CD4-positive, alpha-beta T cell treated with Interleukin-6 for 4 hours (primary cell): Measurements from ENCODE around the gene EREG.
"Not testable (repeated sequence)": the region's sequence is repeated elsewhere in the genome, so short reads cannot be mapped to it uniquely, and the experiment has no call there.

ENCODE experiments used
- DNase-seq: peaks from one replicate; pipeline ENCODE4 v3.0.0-alpha.2; 2020; ENCODE audit warnings: mixed read lengths

EREG gene

DNA sequence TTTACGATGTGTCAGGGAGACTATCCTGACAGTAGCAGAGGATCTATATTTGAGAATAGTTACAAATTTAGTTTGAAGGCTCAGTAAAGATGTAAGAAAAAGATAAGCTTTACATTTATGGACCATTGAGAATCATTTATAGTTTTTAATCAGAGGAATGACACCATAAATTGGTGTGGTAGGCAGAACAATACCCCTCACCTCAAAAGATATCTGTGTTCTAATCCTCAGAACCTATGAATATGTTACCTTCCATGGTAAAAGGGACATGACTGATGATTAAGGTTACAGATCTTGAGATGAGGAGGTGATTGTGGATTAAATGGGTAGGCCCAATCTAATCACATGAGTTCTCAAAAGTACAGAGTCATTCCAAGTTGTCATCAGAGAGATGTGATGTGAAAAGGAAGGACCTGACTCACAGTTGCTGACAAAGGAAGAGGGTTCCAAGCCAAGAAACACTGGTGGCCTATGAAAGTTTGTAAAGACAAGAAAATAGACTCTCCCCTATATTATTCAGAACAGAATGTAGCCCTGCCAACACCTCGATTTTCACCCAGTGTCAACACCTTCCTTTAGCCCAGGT lies 27.0 kb downstream of the EREG start:
- no peak for DNase-seq

GRCh38 chr4:74394476-74395136 lies 29.7 kb downstream of the EREG start:
- DNase-seq, result no peak

GRCh38 chr4:74395633-74396032 lies 30.7 kb downstream of the EREG start:
- DNase-seq, result no peak

GRCh38 chr4:74397748-74398426 lies 32.9 kb downstream of the EREG start:
- no peak for DNase-seq

- DNase-seq, result not testable (repeated sequence)
These were observed 34.1 kb downstream of the EREG start for GRCh38 chr4:74398894-74399589.

- DNase-seq, result no peak
These were observed 35.5 kb downstream of the EREG start for GRCh38 chr4:74400395-74400794.

DNA sequence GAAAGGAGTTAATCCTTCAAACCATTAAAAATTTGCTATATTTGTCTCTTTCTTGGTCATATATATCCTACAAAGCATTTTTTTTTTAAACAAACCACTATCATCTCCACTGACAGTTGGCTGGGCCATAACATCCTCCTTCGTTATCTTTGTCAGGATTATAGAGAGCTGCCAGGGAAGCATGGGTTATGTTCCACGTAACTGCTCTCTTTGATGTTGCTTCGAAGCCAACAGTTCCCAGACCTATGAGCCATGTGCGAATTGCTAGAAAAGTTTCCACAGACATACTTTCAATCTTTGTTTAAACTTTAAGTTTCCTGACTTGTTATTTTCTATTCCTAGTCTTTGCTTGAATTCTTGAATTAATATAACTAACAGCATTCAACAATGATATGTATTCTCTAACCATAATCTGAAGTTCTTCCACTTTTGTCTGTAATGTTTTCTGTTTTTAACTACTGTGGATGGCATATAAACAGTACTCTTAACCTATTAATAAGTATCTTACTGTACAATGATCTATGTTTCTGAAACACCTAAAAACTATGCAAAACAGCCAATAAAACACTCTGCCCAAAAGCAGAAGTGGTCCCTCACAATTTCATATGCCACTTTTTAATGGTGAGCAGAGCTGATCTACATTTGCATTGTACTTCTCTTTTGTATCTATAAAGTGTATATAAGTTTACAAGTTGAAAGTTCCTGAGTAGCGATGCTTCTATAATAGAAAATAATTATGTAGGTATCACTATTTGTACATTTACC lies 37.9 kb downstream of the EREG start:
- DNase-seq, result no peak

GRCh38 chr4:74407891-74408290 lies 42.9 kb downstream of the EREG start:
- DNase-seq, result no peak

- DNase-seq, result no peak
These were observed 43.7 kb downstream of the EREG start for GRCh38 chr4:74408639-74409038.

DNA sequence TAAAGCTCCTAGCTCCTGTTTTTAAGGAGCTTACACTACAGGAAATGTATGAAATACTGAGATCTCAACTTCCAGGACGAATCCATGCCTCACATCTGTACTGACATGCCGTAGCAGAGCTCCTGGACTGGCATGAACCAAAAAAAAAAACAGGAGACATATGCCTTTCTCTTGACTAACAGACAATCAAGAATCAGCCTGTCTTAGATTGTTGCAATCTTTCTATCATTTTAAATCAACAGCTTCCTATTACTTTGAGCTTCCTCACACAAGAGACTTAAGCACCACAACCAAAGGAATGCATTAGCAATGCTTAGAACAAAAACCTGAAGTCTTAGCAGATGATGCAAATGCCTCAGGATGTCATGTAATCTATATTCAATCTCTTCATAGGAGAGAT lies 45.3 kb downstream of the EREG start:
- DNase-seq, result no peak

DNA sequence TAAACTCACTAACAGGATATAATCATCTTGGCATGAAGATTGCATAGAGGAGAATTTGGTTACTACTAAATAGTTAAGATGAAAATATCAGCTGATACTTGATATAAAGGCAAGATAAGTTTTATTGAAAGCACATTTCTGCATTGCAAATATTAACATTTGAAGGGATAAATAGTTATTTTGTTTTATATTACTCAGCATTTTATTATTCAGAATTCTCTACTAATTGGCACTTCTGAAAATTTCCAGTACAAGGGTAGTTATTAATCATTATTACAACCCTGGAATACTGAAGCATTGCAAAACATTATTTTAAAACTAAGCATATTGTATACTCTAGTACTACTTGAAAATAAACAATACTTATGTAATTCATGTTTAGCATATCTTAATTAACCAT lies 47.3 kb downstream of the EREG start:
- DNase-seq, result no peak

DNA sequence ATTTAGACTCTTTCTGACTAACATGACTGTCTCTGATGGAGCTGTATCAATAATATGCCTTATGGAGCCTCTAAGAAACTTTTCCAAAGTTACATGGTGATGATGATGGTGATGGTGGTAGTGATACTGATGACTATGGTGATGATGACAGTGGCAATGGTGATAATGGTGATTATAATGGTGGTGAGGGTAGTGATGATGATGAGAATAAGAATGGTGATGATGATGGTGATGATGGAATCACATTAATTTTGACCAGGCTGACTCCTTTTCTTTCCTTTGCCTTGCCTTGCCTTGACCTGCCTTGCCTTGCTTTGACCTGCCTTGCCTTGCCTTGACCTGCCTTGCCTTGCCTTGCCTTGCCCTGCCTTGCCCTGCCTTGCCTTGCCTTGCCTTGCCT lies 48.3 kb downstream of the EREG start:
- DNase-seq, result no peak

GRCh38 chr4:74414149-74414809 lies 49.3 kb downstream of the EREG start:
- DNase-seq, result no peak

- no peak for DNase-seq
These were observed 50.8 kb downstream of the EREG start for GRCh38 chr4:74415602-74416300.

- DNase-seq, result no peak
These were observed 53.2 kb downstream of the EREG start for GRCh38 chr4:74418063-74418670.

DNA sequence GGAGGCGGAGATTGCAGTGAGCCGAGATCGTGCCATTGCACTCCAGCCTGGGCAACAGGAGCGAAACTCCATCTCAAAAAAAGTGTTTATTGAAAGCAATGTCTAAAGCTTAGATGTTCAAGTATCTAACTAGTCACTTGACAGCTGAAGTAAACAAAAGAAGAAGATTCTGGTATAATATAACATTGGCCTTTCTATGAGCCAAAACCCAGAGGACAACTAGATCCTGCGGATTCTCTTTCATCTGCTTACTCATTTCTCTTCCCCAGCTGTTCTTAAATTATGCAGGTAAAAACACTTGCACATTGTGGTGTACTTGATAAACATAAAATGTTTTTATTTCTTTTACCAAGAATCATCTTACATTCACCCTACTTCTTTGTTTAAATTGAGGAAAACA lies 55.9 kb downstream of the EREG start:
- DNase-seq, result no peak

DNA sequence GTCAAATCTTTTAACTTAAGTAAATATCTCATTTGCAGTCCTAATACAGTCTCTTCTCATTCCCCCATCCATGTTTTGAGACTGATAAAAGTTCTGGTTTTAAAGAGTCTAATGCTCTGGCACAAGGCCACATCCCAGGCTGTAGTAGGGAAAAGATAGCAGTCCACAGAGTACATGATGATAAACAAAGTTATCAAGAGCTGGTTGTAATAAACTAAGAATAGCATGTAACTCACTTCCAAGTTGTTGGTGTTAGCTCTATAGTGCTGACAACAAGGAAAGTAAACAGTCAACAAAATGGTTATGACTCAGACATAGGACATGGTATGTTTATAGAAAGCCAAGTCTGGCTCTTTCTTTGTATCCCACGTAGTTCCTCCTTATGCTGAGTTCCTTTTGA lies 58.2 kb downstream of the EREG start:
- DNase-seq, result no peak

DNA sequence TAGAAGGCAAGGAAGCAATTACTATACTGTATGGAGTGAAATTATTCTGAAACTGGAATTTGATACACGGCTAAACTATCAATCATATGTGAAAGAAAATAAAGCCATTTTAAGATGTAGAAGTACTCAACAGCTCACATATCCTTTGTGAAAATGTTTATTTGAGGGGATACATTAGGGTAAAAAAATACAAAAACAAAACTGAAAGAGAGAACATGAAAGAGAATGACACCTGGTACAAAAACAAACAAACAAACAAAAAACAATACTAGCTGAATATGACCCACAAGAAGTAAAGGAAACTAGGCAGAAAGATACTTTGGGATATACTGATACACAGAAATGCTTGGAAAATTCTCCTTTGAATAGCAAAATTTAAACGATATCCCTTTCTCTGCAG lies 59.2 kb downstream of the EREG start:
- no peak for DNase-seq

DNA sequence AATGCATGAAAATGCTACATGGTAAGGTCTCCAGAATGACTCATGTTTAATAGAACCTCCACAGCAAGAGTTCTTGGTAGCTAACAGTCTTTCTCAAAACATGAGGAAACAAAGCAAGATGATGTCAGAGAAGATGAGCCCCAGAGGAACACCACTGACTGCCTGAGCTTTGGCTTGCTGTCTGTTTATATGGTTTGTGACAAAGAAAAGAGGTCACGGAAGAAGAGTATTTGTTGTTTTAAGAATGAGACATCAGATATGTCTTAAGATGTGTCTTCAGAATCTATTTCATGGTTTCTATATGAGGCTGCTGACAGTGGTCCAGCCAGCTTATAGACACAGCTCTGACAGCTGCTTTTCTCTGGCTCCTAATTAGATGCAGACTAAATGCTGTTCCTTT lies 61.2 kb downstream of the EREG start:
- no peak for DNase-seq

DNA sequence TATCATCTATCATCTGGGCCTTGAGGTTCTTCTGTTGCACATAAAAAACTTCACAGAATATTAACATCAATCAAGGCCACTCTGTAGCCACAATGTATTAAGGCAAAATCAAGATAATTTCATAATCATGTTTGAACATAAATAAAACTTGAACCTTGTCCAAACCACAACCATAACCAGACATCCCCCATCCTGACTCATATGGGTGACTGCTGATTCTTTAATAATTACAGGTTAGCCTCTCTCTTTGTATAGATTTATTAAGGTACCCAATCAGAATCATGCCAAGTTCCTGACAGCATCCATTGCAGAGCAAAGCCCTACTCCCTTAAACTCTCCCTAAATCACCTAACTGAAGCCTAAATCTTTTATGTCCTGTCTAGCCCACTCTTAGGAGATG lies 63.3 kb downstream of the EREG start:
- no peak for DNase-seq

DNA sequence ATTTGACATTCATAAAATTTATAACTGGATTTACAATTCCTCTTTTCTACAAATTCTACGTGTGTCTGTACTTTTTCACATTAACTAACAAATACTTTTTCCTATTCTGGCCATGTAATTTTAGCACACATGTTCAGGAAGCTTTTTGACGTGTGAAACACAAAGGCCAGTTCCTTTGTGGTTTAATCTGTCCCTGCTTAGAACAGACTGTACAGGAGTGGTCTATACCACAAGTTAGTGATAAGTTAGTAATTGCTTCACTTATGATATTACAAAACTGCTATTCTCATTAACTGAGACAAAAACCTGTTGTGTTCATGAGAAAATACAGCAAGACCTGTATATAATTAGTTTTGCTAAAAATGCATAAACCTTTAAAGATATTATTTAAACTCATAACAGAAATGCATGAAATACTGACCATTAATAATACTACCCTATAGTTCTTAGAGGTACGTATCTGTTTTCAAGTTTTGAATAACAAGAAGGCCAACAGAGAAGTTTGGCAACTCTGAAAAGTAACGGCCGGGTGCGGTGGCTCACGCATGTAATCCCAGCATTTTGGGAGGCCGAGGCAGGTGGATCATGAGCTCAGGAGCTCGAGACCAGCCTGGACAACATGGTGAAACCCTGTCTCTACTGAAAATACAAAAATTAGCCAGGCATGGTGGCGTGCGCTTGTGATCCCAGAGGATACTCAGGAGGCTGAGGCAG lies 66.3 kb downstream of the EREG start:
- DNase-seq, result no peak
